HG03558 (cell line): ENCODE measurements around the gene SLC49A4.

Source experiments
- ATAC-seq: cut with Tn5 transposase; IDR thresholded peaks from one replicate; pipeline ENCODE4 v1.9.1; 2021; ENCODE audit warnings: moderate number of reproducible peaks; ENCODE audit not compliant: unreplicated experiment; ENCODE audit errors: extremely low read depth

The SLC49A4 gene

DNA sequence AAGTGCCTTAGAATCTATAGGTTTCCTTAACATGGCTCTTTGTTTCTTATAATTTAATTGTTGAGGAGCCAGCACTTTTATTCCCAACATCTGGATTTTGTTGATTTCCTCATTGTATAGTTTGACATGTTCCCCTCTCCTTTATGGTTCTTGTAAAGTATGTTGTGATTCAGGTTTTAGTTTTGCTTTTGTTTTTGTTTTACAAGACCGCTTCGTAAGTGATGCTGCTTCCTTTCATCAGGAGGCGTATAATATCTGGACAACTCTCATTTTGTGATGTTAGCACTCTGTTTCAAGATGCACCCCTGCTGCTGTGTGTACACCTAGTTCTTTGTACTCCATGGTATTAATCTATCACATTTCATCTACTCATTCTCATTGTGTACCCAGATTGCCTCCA lies 48.7 kb downstream of the SLC49A4 start:
- no peak for ATAC-seq

DNA sequence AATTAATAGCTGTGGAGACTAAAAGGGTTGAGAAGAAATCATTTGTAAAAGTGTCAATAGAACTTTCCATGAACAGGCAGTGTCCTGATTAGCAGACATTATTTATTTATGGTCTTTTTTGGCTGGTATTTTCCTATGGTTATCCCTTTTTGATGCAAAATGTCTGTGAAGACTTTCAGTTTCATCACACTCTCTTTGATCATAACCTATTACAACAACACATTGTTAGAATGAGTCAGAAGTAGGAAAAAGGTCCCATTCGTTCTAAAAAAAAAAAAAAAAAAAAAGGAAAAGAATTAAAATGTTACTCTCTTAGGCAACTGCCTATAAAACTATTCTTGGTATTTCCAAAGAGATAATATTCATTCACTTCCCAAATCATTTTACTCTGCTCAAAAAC lies 62.1 kb downstream of the SLC49A4 start:
- no peak for ATAC-seq

DNA sequence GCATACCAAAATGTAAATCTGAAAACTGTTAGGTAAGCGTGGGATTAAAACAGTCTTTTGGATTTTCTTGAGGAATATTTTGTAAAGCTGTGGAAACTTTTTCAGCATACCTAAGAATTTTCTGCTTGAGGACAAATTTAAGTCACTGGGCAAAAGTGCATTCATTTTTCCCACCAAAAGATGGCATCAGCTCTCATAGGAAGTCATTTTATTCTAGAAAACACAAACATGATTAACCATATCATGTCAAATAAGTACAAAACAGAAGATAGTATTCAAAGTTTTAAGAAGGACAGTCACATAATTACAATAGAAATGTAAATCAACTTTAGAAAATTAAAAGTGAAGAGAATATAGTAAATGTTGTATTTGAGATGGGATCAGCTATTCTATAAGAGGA lies 63.5 kb downstream of the SLC49A4 start:
- no peak for ATAC-seq

DNA sequence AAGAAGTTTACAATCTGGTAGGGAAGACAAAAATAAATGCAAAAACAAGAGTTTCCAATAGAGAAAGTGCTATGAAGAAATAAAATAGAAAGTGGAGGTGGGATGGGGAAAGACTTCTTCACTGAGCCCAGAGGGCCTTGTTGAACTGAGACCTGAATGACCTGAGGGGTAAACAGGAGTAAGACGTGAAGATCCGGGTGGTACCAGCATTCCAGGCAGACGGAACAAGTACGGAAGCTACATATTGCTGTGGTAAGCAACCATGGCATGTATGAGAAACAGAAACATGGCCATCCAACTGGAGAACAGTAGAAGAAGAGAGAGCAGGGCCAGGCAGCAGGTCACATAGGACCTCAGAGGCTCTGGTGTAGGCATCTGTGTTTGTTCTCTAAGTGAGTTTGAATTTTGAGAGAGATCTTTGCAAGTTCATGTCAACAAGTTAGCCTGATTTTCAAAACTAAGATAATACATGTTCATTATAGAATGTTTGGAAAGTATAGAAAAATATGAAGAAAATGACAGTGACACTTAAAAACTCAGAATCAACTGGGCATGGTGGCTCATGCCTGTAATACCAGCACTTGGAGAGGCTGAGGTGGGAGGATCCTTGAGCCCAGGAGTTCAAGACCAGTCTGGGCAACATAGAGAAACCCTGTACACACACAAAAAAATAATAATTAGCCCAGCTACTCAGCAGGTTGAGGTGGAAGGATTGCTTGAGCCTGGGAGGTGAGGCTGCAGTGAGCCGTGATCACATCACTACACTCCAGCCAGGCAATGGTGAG lies 64.3 kb downstream of the SLC49A4 start:
- ATAC-seq, result no peak

DNA sequence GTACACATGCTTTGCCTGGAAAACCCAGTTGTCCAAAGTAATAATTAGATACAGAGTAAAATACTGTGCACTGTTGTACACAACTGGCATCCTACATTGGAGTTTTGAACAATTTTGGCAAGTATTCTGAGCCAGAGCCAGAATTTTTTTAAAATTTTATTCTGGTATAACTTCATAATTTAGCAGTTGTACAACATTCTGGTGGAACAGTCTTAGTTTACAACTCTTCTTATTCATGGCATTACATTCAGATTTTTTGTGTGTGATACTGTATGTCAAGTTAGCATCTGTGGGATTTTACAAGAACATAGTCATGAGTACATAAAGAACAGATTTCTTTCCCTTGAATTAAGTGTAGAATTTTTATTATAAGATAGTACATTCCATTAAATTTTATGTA lies 67.5 kb downstream of the SLC49A4 start:
- no peak for ATAC-seq

DNA sequence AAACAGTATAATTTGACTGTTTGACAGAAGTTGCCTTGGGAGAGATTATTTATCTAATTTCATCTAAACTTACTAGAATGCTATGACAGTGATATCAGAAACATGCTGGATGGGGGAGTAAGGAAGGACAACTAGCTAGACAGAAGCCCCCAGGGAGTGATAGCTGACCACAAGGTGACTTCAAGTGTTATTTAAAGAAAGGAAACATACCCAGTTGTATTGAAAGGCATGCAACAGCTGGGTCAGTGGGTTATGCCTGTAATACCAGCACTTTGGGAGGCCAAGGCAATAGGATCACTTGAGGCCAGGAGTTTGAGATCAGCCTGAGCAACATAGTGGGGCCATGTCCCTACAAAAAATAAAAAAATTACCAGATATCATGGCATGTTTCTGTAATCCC lies 69.6 kb downstream of the SLC49A4 start:
- no peak for ATAC-seq

DNA sequence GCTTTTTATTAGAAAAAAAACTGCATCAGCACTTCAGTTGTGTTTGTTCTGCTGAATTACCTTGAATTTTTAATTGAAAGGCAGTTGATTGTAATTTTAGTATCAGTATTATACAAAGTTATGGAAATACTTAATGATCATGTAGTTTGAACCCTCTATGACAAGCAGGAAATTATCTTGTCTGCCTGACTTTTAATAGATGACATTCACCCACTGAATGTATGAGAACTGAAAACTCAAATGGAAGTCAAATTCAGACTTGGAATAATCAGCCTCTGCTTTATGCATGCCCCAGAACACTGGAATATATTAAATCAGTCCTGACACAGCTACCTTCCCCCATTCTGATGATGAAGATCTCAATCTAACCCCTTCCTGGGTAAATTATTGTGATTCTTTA lies 73.5 kb downstream of the SLC49A4 start:
- ATAC-seq, result no peak

DNA sequence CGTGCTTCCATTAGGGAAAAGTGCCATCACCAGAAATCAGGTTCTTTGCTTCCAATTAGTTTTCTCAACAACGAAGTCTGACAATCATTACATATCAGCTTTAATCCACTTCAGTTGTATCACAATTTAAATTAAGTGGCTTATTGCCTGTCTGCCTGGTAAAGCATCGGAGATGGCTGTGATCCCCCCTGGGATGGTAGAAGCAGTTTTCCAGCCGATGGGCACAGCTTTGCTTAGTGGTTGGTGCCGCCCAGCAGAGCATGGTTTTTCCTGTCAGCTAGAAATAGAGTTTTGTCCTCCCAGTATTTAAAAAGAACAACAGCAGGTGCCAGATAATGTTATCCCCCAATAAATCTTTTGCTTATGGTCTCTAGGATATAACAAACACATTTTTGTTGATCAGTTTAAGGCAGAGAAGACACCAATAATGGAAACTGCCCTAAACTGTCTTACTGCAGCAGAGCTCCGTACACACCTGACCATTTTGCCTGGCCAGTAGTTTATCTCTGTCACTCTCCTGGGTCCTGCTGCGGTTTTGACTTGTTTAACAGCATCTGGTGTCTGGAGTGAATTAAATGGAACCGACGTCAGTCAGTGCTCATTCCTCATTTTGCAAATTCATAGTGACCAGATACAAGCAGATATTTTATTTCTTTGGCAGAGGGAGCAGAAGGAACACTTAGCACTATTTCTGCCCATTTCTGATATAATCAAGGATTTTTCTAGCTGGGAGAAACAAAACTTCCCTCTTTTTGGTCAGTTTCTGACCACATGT lies 79.1 kb downstream of the SLC49A4 start:
- ATAC-seq, result no peak

DNA sequence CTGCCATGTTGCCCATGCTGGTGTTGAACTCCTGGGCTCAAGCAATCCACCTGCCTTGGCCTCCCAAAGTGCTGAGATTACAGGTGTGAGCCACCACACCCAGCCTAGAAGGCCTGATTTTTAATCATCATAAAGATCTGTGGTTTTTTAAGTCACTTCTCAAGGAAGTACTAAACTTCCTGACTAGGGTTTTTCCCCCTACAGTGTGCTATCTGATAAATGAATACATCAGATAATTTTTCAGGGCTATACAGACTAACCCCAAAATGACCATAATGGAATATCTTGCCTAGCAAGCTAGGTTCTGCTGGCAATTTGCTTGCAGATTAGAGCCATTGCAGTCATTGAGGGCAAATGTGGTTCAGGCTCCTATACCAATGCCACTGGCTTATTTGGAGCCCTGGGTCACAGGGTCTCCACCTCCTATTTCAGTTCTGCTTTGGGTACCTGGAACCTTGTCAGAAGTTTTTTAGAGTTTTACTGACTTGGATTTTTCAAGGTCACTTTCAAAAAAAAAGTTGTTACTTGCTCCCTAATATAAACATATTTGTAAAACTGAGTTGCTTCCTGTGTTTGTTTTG lies 80.8 kb downstream of the SLC49A4 start:
- ATAC-seq, result no peak

DNA sequence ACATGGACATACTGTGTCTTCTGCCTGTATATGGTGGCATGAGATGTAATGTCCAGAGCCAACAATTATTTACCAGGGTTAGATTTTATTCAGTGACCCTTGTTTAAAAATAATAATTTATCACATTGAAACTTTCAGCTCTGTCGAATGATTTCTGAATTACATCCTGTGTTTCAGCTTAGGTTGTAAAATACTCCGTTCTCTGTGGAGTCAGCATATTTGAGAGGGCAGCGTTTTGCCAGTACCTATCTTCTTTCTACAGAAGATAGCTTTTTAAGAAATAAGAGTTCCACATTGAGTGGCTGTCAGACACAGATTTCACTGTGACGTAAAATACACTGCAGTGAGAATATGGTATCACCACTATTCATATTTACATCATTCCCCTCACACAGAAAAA lies 85.3 kb downstream of the SLC49A4 start:
- no peak for ATAC-seq

DNA sequence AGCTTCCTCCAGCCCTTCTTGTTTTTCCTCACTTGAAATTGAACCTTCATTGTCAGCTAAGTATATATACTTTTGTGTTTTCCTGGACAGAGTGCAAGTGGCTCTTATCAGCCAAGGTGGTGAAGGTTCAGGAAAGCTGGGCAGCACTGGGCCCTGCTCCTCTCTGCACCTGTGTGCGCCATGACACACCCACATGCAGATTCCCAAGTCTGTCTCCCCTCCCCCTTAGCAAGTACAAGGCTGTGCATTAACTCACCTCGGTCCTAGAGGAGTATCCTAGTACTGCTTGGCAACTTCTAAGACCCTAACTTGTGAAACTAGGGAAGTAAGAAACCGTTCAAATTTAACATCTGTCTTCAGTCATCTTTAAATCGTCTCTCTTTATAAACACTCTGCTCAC lies 85.8 kb downstream of the SLC49A4 start:
- no peak for ATAC-seq

DNA sequence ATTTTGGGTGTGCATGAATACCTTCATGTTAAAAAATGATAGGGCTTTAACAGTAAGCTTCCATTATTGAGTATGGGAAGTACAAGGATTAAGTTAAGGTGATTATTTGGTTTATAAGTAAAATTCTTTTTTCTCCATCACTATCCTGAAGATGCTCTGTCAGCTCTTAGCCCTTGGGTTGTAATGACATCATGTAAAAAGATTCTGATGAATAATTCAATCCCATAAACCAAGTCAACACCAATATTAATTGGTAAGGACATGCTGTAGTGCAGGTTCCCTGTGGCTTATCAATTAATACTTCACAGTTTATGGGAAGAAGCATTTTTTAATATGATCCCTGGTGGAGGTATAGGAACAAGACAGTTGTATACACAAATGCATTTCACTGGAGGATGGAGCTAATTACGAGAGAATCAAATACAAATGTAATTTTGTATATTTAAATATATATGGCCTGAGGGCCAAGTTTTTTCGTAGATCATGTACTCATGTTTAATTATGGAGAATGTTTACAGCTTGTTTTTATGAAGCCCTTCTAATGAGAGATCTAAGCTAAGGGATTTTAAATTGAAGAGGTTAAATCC lies 87.6 kb downstream of the SLC49A4 start:
- ATAC-seq, result no peak

DNA sequence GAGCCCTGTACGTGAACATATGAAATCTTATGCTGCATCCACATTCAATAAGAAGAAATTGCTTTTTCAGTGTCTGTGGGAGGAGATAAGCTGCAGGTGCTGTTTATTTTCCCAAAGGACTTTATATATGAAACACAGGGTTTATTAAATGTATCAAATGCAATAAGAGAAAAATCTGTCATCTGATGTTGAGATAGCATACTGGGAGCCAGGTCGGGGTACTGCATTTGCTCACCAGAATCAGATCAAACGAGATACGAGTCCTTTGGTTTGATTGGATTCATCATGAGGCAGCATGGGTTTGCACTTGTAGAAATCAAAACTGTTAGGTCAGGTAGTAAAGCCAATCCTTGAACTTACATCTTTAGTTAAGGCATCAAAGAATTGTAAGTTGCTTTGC lies 91.4 kb downstream of the SLC49A4 start:
- no peak for ATAC-seq

DNA sequence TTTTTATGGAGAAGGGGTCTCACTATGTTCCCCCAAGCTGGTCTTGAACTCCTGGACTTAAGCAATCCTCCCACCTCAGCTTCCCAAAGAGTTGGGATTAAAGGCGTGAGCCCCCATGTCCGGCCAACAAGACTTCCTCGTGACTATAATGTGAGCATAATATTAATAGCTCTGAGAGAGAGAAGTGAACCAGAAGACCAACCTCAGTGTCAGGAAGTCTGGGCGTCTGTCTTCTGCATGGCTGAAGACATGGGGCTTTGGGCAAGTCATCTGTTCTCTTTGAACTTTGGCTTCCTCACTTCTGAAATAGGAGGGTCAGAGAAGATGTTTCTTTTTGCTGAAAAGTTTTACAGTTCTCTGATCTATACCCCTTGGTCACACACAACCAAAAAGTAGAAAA lies 92.1 kb downstream of the SLC49A4 start:
- ATAC-seq, result no peak

DNA sequence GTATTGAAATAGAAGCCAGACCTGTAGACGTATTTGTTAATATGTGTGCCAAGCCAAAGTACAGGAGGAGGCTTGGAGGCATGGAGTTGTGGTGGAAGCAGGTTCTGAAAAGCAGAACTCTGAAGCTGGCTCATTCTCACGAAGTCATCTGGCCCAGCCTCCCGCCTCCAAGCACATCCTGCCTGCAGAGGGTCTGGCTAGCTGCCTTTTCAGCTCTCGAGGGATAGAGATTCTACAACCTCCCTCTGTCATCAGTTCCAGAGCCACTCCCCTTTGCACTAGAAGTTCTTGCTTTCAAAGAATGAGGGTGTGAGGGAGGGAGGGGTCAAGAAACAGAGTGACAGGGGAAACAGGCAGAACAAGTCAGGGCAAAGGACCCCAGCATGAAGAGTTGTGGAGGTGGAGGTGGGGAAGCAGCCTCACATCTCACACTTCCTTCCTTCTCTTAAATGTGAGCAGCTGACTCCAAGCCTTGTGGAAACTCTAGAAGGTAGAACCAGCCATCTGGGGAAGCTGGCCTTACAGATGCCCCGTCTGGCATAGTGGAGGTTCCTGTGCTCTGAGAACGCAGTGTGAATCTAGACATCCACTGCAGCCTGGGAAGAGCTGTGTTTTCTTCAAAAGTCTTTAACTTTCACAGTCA lies 95.3 kb downstream of the SLC49A4 start:
- no peak for ATAC-seq

DNA sequence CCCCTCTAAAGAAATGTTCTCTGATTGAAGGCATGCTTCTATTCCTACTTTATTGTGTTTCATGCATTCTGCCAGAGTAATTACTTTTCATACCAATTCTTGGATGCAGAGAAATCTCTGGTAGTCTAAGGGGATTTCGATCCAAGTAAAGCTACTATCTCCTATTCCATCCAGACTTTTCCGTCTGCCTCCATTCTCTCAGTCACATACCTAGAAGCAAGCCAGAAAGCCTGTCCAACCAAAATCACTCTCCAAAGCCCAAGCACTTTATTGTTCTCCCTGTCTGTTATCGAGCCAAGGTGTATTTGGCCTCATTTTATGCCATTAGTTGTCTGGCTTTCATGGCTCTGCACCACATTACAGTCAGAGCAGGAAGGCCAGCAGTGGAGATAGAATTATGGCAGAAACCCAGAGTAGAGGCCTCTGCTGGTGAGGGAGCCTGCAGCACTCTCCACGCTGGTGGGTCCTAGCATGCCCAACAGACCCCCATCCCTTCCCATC lies 95.9 kb downstream of the SLC49A4 start:
- ATAC-seq, result no peak

DNA sequence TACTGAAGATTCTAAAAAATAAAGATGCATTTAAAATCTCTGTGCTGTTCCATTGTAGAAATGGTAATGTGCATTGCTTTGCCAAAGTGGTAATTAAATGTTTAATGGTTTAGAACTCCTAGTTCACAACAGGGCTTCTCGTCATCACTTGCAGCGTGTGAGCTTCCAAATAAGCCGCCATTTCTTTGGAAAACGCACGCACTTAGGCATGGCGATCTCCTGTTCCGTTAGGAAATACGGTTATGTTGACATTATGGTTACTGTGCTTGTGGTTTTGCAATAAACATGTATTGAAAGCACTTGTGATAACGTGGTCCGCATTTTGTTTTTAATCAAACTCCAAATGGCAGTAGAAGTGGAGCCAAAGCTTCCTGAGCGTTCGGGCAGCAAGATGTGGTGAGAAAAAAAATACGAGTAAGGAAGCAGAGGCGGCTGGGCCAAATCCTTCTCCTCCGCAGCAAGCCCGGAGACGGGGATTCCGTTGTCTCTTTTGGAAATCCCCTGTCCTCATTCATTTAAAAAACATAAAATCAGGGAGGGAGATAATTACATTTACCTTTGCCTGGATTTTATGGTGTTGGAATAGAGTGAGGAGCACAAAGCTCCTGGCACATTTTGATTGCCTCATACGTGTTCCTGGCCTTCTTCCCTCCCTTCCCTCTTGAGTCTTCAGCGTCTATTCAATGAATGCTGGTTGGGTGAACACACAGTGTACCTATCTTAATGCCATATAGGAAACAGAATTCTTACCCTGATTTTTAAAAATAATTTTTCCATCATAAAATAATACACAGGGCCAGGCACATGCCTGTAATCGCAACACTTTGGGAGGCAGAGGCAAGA lies 97.5 kb downstream of the SLC49A4 start:
- no peak for ATAC-seq

DNA sequence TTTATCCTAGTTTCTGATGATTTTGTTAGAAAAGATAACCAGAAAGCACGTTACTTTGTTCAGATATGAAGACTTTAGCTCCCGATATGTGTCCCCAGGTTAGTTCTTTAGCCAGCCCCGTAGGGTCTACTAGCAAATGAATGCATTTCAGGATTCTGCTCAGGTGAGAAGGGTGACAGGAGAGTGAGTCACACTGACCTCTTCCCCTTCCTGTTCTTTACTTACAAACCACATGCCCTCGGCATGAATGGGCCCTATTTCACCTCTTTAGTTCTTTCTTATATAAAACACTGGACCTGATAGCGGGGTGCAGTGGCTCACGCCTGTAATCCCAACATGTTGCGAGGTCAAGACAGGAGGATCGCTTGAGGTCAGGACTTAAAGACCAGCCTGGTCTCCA lies 98.4 kb downstream of the SLC49A4 start:
- no peak for ATAC-seq
